Bronchial epithelial cell (primary cell): Measurements from ENCODE around the gene PIP5KL1. TPM values are rescaled to one million over a fixed set of nuclear protein-coding genes. Genes with fewer than 3 reads are reported as not detected.

Experiments used
- DNase-seq: peaks from one replicate; pipeline ENCODE4 v3.0.0-alpha.2; 2010; ENCODE audit warnings: low read depth
- FAIRE-seq: peaks from 2 replicates; lab custom pipeline; 2011; peaks lifted over from hg19 to GRCh38; lab: Jason Lieb, UNC
- H3K27me3 ChIP-seq: 2 replicates; pipeline ENCODE4 v1.5.1; 2011; ENCODE audit warnings: low read length; ENCODE audit not compliant: control insufficient read depth, insufficient read depth
- H3K36me3 ChIP-seq: 2 replicates; pipeline ENCODE4 v1.5.1; 2011; ENCODE audit warnings: low read length; ENCODE audit not compliant: control insufficient read depth, insufficient read depth
- H3K4me3 ChIP-seq: 2 replicates; pipeline ENCODE4 v1.5.1; 2011; ENCODE audit warnings: mild to moderate bottlenecking, low read depth, low read length, control low read depth
- CTCF ChIP-seq: IDR thresholded peaks from 2 replicates; pipeline ENCODE4 v1.5.1; 2011; ENCODE audit warnings: mild to moderate bottlenecking, moderate library complexity, low read length, control low read depth, inconsistent platforms; ENCODE audit not compliant: insufficient read depth, severe bottlenecking
- total RNA-seq: library from RNA; depleted of rRNA; stranded (reverse); fragments of >200 nt; gene quantifications from 2 replicates; pipeline ENCODE4 v1.2.1, GENCODE V29; 2014

PIP5KL1 gene
- total RNA-seq, 1 donor from 2014 or later: 2.1 TPM

DNA sequence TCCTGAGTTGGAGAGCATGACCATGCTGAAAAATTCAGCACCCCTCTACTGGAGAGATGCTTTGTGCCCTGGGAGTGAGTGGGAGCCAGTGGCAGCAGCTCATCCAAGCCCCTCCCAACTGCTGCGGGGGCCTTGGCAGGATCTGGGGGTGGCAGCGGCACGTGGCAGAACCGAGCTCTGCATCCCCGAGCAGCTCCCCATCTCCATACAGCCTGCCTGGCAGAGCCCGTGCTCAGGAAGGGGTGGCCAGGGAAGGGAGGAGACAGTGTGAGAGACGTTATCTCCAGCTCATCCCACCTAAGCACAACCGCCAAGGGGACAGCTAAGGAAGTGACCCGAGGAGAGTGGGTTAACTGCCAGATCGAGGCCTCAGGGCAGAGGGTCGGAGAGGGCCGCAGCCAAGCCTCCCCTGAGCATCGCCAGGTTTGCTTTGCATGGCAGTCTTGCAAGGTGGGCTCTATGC is 24.3 kb upstream of the PIP5KL1 start:
- H3K4me3 ChIP-seq: no peak overlapping the region
- FAIRE-seq: no peak
- no peaks in the 10 kb centered on the region for H3K27me3 ChIP-seq
- no peak for DNase-seq
- no peak for TF ChIP-seq CTCF
- H3K36me3 ChIP-seq: peaks cover 3% of the 10 kb centered on the region

DNA sequence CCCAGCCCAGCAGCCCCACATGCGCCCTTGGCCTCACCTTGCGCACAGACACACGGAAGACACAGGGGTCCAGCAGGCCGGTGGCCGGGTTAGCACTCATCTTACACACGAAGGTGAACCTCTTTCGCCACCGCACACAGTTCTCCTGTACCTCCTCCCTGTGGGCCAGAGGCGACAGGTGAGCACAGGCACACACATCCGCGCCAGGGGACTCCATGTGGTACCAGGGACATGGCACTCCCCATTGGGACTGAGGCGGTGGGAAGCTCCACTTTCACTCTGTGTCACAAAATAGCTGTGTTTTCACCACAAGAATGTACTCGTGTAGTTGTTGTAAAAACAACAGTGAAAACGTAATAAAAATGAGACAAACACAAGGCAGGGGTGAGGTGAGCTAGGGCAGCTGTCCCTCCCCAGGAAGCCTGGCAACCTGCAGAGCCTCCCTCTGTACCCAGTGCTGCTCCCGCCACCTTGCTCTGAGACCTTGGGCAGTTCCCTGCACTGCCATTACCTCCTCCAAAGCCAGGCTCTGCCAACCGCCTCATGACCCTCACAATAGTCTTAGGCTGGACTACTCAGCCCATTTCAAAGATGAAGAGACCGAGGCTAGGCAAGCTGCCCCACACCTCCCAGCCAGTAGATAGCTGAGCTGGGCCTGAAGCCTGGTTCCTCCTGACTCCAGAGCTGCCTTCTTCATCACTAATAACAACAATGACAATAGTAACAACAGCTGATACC is 23.4 kb upstream of the PIP5KL1 start:
- no peak for TF ChIP-seq CTCF
- Histone ChIP-seq H3K27me3 (no peaks in the 10 kb centered on the region), H3K36me3 (peaks cover 3% of the 10 kb centered on the region), H3K4me3 (no peak overlapping the region)
- DNase-seq (no peak), FAIRE-seq (no peak)

- Histone ChIP-seq H3K27me3 (no peaks in the 10 kb centered on the region), H3K4me3 (no peak overlapping the region), H3K36me3 (peaks cover 3% of the 10 kb centered on the region)
- DNase-seq (no peak), FAIRE-seq (no peak)
- no peak for TF ChIP-seq CTCF
These were observed 22.6 kb upstream of the PIP5KL1 start for GRCh38 chr9:127953154-127953553.

- no peaks in the 10 kb centered on the region for H3K27me3 ChIP-seq
- peaks cover 6% of the 10 kb centered on the region for H3K36me3 ChIP-seq
- FAIRE-seq (no peak), DNase-seq (no peak)
- H3K4me3 ChIP-seq: no peak overlapping the region
- TF ChIP-seq CTCF: no peak
These were observed 20.1 kb upstream of the PIP5KL1 start for GRCh38 chr9:127950513-127951289.

DNA sequence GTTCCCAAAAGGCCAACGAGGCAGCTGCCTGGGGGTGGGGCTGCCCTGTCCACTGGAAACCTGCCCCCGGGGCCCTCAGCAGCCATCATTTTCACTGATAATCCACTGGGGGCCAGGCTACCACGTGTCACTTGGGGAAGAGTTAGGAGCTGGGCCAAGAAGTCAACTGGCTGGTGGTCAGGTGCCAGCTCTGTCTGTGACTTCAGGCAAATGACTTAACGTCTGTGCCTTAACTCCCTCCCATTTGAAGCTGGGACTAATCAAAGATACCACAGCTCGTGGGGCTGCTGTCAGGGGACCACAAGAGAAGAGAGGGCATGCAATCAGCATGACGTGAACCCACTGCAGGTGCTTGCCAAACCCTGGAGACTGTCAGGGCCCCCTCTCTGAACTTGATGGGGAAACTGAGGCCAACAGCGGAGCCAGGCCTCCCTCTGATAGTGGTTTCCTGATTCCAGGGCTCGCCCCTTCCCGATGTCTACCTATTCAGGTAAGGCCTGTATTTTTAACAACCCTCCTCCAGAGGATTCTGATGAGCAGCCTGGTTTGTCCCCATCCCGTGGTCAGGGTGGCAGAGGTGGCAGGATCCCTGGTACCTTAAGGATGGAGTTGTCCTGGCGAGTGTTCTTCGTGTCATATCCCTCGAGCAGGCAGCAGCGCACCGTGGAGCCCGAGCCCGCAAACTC is 19.4 kb upstream of the PIP5KL1 start:
- H3K4me3 ChIP-seq: no peak overlapping the region
- no peaks in the 10 kb centered on the region for H3K27me3 ChIP-seq
- H3K36me3 ChIP-seq: peaks cover 10% of the 10 kb centered on the region
- no peak for TF ChIP-seq CTCF
- no peak for DNase-seq
- FAIRE-seq: no peak
